NT2/D1 (cell line): ENCODE measurements around the gene AP2A2.
A peak's percentile ranks its signal among the peaks of the same experiment; 100 is the strongest.

Experiments used
- DNase-seq: peaks from one replicate; pipeline ENCODE4 v3.0.0-alpha.2; 2011; ENCODE audit warnings: low read depth, low spot score
- H3K27me3 ChIP-seq: 2 replicates; pipeline ENCODE4 v1.6.0; 2011; ENCODE audit warnings: mild to moderate bottlenecking; ENCODE audit not compliant: insufficient read length, insufficient read depth
- H3K36me3 ChIP-seq: 2 replicates; pipeline ENCODE4 v1.6.1; 2011; ENCODE audit warnings: mild to moderate bottlenecking, low read length, mixed read lengths; ENCODE audit not compliant: insufficient read depth, insufficient read length
- H3K4me1 ChIP-seq: 2 replicates; pipeline ENCODE4 v1.5.1; 2011; ENCODE audit not compliant: insufficient read depth, insufficient read length
- H3K4me3 ChIP-seq: 2 replicates; pipeline ENCODE4 v1.5.1; 2011; ENCODE audit warnings: low read depth; ENCODE audit not compliant: insufficient read length
- H3K9ac ChIP-seq: 2 replicates; pipeline ENCODE4 v1.6.0; 2011; ENCODE audit warnings: low read depth; ENCODE audit not compliant: insufficient read length
- H3K9me3 ChIP-seq: 2 replicates; pipeline ENCODE4 v1.5.1; 2011; ENCODE audit warnings: mild to moderate bottlenecking, low read length; ENCODE audit not compliant: insufficient read depth
- SUZ12 ChIP-seq: IDR thresholded peaks from 2 replicates; pipeline ENCODE4 v1.6.1; 2011; ENCODE audit not compliant: insufficient read length, insufficient read depth; ENCODE audit errors: extremely low read depth
- YY1 ChIP-seq: IDR thresholded peaks from 2 replicates; pipeline ENCODE4 v1.6.1; 2011; ENCODE audit not compliant: insufficient read length, insufficient read depth
- ZNF274 ChIP-seq: IDR thresholded peaks from 2 replicates; pipeline ENCODE4 v1.6.1; 2011; ENCODE audit warnings: mild to moderate bottlenecking, low read depth, low read length

The AP2A2 gene

GRCh38 chr11:977830-978720, 52.4 kb downstream of the AP2A2 start:
- peak overlapping the region; percentile 26 for H3K9ac ChIP-seq
- no peak for DNase-seq
- no peak overlapping the region for H3K4me3 ChIP-seq
- no peaks in the 10 kb centered on the region for H3K9me3 ChIP-seq
- peaks cover 5% of the 10 kb centered on the region for H3K4me1 ChIP-seq
- H3K27me3 ChIP-seq: no peaks in the 10 kb centered on the region
- peaks cover 83% of the 10 kb centered on the region for H3K36me3 ChIP-seq
- TF ChIP-seq YY1 (no peak), SUZ12 (no peak)

GRCh38 chr11:978781-979180, 53.1 kb downstream of the AP2A2 start:
- TF ChIP-seq YY1: no peak
- Histone ChIP-seq H3K27me3 (no peaks in the 10 kb centered on the region), H3K4me3 (no peak overlapping the region), H3K36me3 (peaks cover 79% of the 10 kb centered on the region), H3K4me1 (peaks cover 5% of the 10 kb centered on the region), H3K9ac (no peak overlapping the region), H3K9me3 (no peaks in the 10 kb centered on the region)
- no peak for DNase-seq

GRCh38 chr11:980438-981357, 55.0 kb downstream of the AP2A2 start:
- no peak overlapping the region for H3K4me3 ChIP-seq
- no peak overlapping the region for H3K9ac ChIP-seq
- no peaks in the 10 kb centered on the region for H3K27me3 ChIP-seq
- peaks cover 81% of the 10 kb centered on the region for H3K36me3 ChIP-seq
- no peak for DNase-seq
- TF ChIP-seq ZNF274 (no peak), YY1 (no peak), SUZ12 (no peak)
- peaks cover 5% of the 10 kb centered on the region for H3K4me1 ChIP-seq
- H3K9me3 ChIP-seq: no peaks in the 10 kb centered on the region

- DNase-seq: no peak
- peaks cover 3% of the 10 kb centered on the region for H3K4me1 ChIP-seq
- H3K9me3 ChIP-seq: no peaks in the 10 kb centered on the region
- H3K36me3 ChIP-seq: peaks cover 84% of the 10 kb centered on the region
- H3K27me3 ChIP-seq: no peaks in the 10 kb centered on the region
- no peak overlapping the region for H3K4me3 ChIP-seq
- H3K9ac ChIP-seq: no peak overlapping the region
- TF ChIP-seq ZNF274 (no peak), YY1 (no peak), SUZ12 (no peak)
Observed at GRCh38 chr11:981764-982163, 56.1 kb downstream of the AP2A2 start.

GRCh38 chr11:984546-984945, 58.9 kb downstream of the AP2A2 start:
- H3K4me3 ChIP-seq: no peak overlapping the region
- H3K4me1 ChIP-seq: no peaks in the 10 kb centered on the region
- H3K36me3 ChIP-seq: peaks cover 82% of the 10 kb centered on the region
- no peak for TF ChIP-seq YY1
- no peak for TF ChIP-seq SUZ12
- no peak for TF ChIP-seq ZNF274
- H3K9ac ChIP-seq: no peak overlapping the region
- H3K27me3 ChIP-seq: no peaks in the 10 kb centered on the region
- DNase-seq: no peak
- H3K9me3 ChIP-seq: no peaks in the 10 kb centered on the region

GRCh38 chr11:985406-985805, 59.7 kb downstream of the AP2A2 start:
- DNase-seq: no peak
- Histone ChIP-seq H3K9me3 (no peaks in the 10 kb centered on the region), H3K9ac (no peak overlapping the region), H3K27me3 (no peaks in the 10 kb centered on the region), H3K4me3 (no peak overlapping the region), H3K4me1 (no peaks in the 10 kb centered on the region), H3K36me3 (peaks cover 91% of the 10 kb centered on the region)
- TF ChIP-seq ZNF274: no peak
- no peak for TF ChIP-seq SUZ12
- no peak for TF ChIP-seq YY1

GRCh38 chr11:985848-986247, 60.2 kb downstream of the AP2A2 start:
- DNase-seq: no peak
- H3K4me3 ChIP-seq: no peak overlapping the region
- no peak overlapping the region for H3K9ac ChIP-seq
- TF ChIP-seq ZNF274 (no peak), YY1 (no peak), SUZ12 (no peak)
- H3K27me3 ChIP-seq: no peaks in the 10 kb centered on the region
- no peaks in the 10 kb centered on the region for H3K4me1 ChIP-seq
- no peaks in the 10 kb centered on the region for H3K9me3 ChIP-seq
- H3K36me3 ChIP-seq: peaks cover 88% of the 10 kb centered on the region
